IPS DF 6.9 (cell line): Measurements from ENCODE around the gene CUX1.
"Not testable (repeated sequence)": the region's sequence is repeated elsewhere in the genome, so short reads cannot be mapped to it uniquely, and the experiment has no call there.

ENCODE experiments used
- DNase-seq: peaks from one replicate; pipeline ENCODE4 v3.0.0-alpha.2; 2013; ENCODE audit warnings: low read depth, low spot score
- H3K27ac ChIP-seq: one replicate; pipeline ENCODE4 v1.5.1; 2013; ENCODE audit warnings: low read length, control low read depth
- H3K27me3 ChIP-seq: 2 replicates; pipeline ENCODE4 v1.6.1; 2013; ENCODE audit warnings: mild to moderate bottlenecking, low read length; ENCODE audit not compliant: control insufficient read depth, insufficient read depth
- H3K36me3 ChIP-seq: 2 replicates; pipeline ENCODE4 v1.6.1; 2013; ENCODE audit warnings: low read length; ENCODE audit not compliant: control insufficient read depth, insufficient read depth
- H3K4me1 ChIP-seq: 2 replicates; pipeline ENCODE4 v1.6.1; 2013; ENCODE audit warnings: low read length; ENCODE audit not compliant: control insufficient read depth, insufficient read depth
- H3K4me3 ChIP-seq: 2 replicates; pipeline ENCODE4 v1.5.1; 2013; ENCODE audit warnings: mild to moderate bottlenecking, low read length
- H3K9me3 ChIP-seq: 2 replicates; pipeline ENCODE4 v1.6.1; 2013; ENCODE audit warnings: low read length, inconsistent platforms; ENCODE audit not compliant: control insufficient read depth, insufficient read depth
- whole genome bisulfite sequencing: extraction: QIAGEN DNeasy Blood & Tissue Kit; methylation state at CpG from one replicate; pipeline ENCODE4 v1.1.7; 2013; ENCODE audit warnings: mixed read lengths, missing lambda C conversion rate; ENCODE audit not compliant: insufficient read length, insufficient coverage; 5-methylcytosine and 5-hydroxymethylcytosine counted together

CUX1 gene

DNA sequence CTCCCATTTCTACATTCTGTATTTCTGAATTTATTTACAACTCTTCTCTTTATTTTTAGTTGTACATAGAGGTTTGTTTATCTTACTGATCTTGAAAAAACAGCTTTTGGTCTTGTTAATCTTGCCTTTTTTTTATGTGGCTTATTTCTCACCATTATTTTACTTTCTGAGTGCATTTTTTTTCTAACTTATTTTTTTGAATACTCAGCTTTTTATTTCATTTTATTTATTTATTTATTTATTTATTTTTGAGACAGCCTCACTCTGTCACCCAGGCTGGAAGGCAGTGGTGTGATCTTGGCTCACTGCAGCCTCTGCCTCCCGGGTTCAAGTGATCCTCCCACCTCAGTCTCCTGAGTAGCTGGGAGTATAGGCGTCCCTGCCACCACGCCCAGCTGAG is 23.9 kb downstream of the CUX1 start:
- H3K9me3 ChIP-seq: no peaks in the 10 kb centered on the region
- no CpG with 5 or more reads among the region's 3 CpGs for WGBS

DNA sequence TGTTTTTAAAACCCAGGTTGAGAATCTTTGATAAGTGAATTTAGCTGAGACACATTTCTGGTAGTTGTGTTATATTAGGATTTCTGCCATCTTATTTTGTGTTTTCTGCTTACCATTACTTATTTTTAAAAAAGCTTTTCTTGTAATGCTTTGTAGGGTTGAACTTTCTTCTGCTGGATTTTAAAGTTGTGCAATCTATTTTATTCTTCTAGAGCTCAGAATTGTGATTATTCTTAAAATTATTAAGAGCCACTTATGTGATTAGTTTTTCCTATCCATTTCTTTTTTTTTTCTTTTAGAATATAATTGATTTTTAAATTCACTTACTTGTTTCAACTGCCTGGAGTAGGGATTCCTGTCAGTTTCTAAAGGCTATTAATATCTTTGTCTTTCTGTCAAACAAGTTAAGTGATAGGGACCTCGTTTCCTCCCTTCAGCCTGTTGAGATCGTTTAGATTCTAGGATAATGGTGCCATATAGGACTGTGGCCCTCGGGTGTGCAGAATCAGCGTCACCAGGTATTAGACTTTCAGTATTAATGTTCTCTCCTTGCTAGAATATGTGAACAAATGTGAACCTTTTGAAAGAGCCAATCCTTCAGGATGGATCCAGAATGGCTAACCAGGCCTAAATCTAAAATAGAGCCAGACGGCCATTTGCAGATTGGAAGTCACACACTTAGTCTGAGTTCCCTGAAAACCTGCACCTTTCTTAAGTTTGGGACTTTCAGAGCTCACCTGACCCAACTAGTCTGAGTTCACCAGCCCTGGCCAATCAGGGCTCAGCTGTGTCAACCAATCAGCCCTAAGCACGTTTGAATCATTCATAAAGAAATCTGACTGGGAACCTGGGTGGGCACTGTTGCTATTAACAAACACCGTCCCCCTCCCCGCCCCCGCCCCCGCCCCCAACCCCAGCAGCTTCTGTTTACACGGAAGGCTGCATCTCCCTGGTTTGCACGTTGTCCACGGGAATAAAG is 26.2 kb downstream of the CUX1 start:
- no CpG with 5 or more reads among the region's 13 CpGs for WGBS
- H3K9me3 ChIP-seq: no peaks in the 10 kb centered on the region
- no peaks in the 10 kb centered on the region for H3K27me3 ChIP-seq
- H3K4me1 ChIP-seq: peaks cover 2% of the 10 kb centered on the region; the same call in 1 of the 2 replicates
- H3K4me3 ChIP-seq: no peak overlapping the region
- DNase-seq: no peak
- H3K36me3 ChIP-seq: no peaks in the 10 kb centered on the region
- H3K27ac ChIP-seq: no peak overlapping the region

More for the DNA sequence above, 23.9 kb downstream of the CUX1 start:
- no peaks in the 10 kb centered on the region for H3K36me3 ChIP-seq
- H3K27me3 ChIP-seq: no peaks in the 10 kb centered on the region
- no peak overlapping the region for H3K4me3 ChIP-seq
- peaks cover 2% of the 10 kb centered on the region; the same call in 1 of the 2 replicates for H3K4me1 ChIP-seq
- DNase-seq: no peak
- H3K27ac ChIP-seq: no peak overlapping the region

DNA sequence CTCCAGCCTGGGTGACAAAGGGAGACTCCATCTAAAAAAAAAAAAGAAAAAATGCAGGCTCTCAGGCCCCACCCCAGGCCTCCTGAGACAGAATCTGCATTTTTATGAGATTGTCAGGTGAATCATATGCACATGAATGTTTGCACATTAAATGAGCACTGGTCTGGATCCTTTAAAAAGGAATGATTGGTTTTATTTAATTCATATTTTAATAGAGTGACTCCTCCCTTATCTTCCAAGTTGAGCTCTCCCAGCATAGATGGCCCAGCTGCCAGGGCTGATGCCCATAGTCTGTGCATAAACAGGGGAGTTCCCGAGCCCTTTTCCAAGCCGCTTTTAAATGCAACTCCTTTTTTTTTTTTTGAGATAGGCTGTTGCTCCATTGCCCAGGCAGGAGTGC is 28.5 kb downstream of the CUX1 start:
- Histone ChIP-seq H3K36me3 (no peaks in the 10 kb centered on the region), H3K27ac (no peak overlapping the region), H3K4me3 (no peak overlapping the region), H3K27me3 (no peaks in the 10 kb centered on the region), H3K4me1 (peaks cover 2% of the 10 kb centered on the region; the same call in 1 of the 2 replicates), H3K9me3 (no peaks in the 10 kb centered on the region)
- DNase-seq: no peak
- no CpG with 5 or more reads among the region's 2 CpGs for WGBS

- Histone ChIP-seq H3K27ac (no peak overlapping the region), H3K9me3 (no peaks in the 10 kb centered on the region), H3K4me1 (peaks cover 2% of the 10 kb centered on the region; the same call in 1 of the 2 replicates), H3K4me3 (no peak overlapping the region), H3K27me3 (no peaks in the 10 kb centered on the region), H3K36me3 (no peaks in the 10 kb centered on the region)
- WGBS: no CpG with 5 or more reads among the region's 11 CpGs
- DNase-seq: no peak
These were observed 29.5 kb downstream of the CUX1 start for GRCh38 chr7:101846800-101847538.

DNA sequence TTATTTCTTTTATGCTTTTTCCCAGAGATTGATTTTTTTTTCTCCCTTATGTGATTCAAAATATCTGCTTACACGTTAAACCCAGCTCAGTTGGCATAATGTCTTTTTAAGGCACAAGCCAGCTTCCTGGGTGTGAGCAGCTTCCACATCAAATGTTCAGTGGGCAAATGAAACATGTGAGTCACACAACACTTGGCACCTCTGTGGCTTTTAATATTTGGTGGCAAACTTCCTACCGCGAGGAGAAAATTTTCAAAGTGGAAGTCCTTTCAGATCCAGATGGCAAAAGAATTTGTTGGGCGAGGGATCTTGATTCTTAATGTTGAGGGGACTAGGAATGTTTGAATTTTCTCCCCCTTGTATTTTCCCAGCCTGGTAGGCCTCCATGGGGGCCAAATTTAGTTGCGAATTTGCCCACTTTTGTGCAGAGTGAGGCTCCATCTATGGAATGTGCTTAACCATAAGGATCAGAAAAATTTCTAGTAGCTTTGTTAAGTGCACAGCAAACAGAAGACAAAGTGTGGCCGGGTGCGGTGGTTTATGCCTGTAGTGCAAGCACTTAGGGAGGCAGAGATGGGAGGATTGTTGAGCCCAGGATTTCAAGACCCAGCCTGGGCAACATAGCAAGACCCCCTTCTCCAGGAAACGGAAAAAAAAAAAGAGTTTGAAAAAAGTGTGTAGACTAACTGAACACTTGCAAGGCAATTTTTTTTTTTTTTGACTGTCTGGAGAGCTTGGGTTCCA is 31.0 kb downstream of the CUX1 start:
- Histone ChIP-seq H3K27me3 (no peaks in the 10 kb centered on the region), H3K36me3 (no peaks in the 10 kb centered on the region), H3K4me3 (no peak overlapping the region), H3K9me3 (no peaks in the 10 kb centered on the region), H3K4me1 (peaks cover 2% of the 10 kb centered on the region; the same call in 1 of the 2 replicates), H3K27ac (no peak overlapping the region)
- DNase-seq: no peak
- no CpG with 5 or more reads among the region's 8 CpGs for WGBS

DNA sequence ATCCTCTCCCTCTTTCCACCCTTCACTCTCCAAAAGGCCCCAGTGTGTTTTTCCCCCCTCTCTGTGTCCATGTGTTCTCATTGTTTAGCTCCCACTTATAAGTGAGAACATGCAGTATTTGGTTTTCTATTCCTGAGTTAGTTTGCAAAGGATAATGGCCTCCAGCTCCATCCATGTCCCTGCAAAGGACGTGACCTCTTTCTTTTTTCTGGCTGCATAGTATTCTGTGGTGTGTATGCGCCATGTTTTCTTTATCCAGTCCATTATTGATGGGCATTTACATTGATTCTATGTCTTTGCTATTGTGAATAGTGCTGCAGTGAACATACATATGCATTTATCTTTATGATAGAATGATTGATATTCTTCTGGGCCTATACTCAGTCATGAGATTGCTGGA is 31.9 kb downstream of the CUX1 start:
- WGBS: no CpG with 5 or more reads among the region's 2 CpGs
- not testable (repeated sequence) for H3K4me3 ChIP-seq, H3K36me3 ChIP-seq, H3K4me1 ChIP-seq, H3K27ac ChIP-seq, H3K9me3 ChIP-seq, H3K27me3 ChIP-seq, DNase-seq

- not testable (repeated sequence) for H3K27me3 ChIP-seq
These were observed 34.9 kb downstream of the CUX1 start for GRCh38 chr7:101852364-101852763.

GRCh38 chr7:101853684-101854083 is 36.3 kb downstream of the CUX1 start:
- Histone ChIP-seq H3K36me3 (peaks cover 3% of the 10 kb centered on the region; the same call in 1 of the 2 replicates), H3K9me3 (no peaks in the 10 kb centered on the region), H3K27ac (no peak overlapping the region), H3K27me3 (no peaks in the 10 kb centered on the region), H3K4me1 (peaks cover 3% of the 10 kb centered on the region; the same call in 1 of the 2 replicates), H3K4me3 (no peak overlapping the region)
- no peak for DNase-seq
- no CpG with 5 or more reads among the region's 7 CpGs for WGBS

More at GRCh38 chr7:101852364-101852763, 34.9 kb downstream of the CUX1 start:
- not testable (repeated sequence) for H3K27ac ChIP-seq, H3K4me3 ChIP-seq, H3K4me1 ChIP-seq, DNase-seq, H3K36me3 ChIP-seq, H3K9me3 ChIP-seq
- WGBS: no CpG with 5 or more reads among the region's 5 CpGs

GRCh38 chr7:101854084-101854865 is 36.8 kb downstream of the CUX1 start:
- DNase-seq: no peak
- no peaks in the 10 kb centered on the region for H3K9me3 ChIP-seq
- H3K27me3 ChIP-seq: no peaks in the 10 kb centered on the region
- WGBS: no CpG with 5 or more reads among the region's 10 CpGs
- no peak overlapping the region for H3K4me3 ChIP-seq
- no peak overlapping the region for H3K27ac ChIP-seq
- H3K4me1 ChIP-seq: peaks cover 3% of the 10 kb centered on the region; the same call in 1 of the 2 replicates
- peaks cover 3% of the 10 kb centered on the region; the same call in 1 of the 2 replicates for H3K36me3 ChIP-seq
